Measurements from ENCODE around the gene ZNRF2. TPM values are rescaled to one million over a fixed set of nuclear protein-coding genes. Genes with fewer than 3 reads are reported as not detected.

Gene ZNRF2
- total and polyA plus RNA-seq, 2 experiments from 2014 or later, result 11.0 to 18.8 TPM

GRCh38 chr7:30313793-30314192, 29.4 kb downstream of the ZNRF2 start:
- H3K9me3 ChIP-seq (ENCODE audit: low read depth), result no peaks in the 10 kb centered on the region
- H3K4me2 ChIP-seq, result no peak overlapping the region
- H3K9me2 ChIP-seq (replicated peaks; ENCODE audit: insufficient read depth), result no peaks in the 10 kb centered on the region
- WGBS (ENCODE audit: low lambda C conversion rate, missing lambda C conversion rate), result 89% methylated on average over 5 of the region's 5 CpGs
- H3K4me1 ChIP-seq (ENCODE audit: insufficient read depth), result no peaks in the 10 kb centered on the region
- no peaks in the 10 kb centered on the region for H4K20me1 ChIP-seq (ENCODE audit: insufficient read depth, poor library complexity, severe bottlenecking)
- TF ChIP-seq CTCF (IDR thresholded peaks at IDR 0.05; ENCODE audit: poor library complexity) (no peak), EZH2phosphoT487 (IDR thresholded peaks at IDR 0.05; ENCODE audit: low read depth, severe bottlenecking, unreplicated experiment) (no peak), EZH2 (IDR thresholded peaks at IDR 0.05; ENCODE audit: borderline replicate concordance) (no peak)
- DNase-seq (ENCODE audit: low spot score), result no peak
- no peak overlapping the region for H3K4me3 ChIP-seq
- peaks cover 98% of the 10 kb centered on the region for H3K79me2 ChIP-seq
- H3K27me3 ChIP-seq, result no peaks in the 10 kb centered on the region
- H3K27ac ChIP-seq, result no peak overlapping the region
- no peak overlapping the region for H2AFZ ChIP-seq
- H3K36me3 ChIP-seq (replicated peaks; ENCODE audit: insufficient read depth, low read depth), result no peaks in the 10 kb centered on the region

- H3K4me1 ChIP-seq (ENCODE audit: insufficient read depth), result no peaks in the 10 kb centered on the region
- TF ChIP-seq CTCF (IDR thresholded peaks at IDR 0.05; ENCODE audit: poor library complexity) (no peak), EZH2phosphoT487 (IDR thresholded peaks at IDR 0.05; ENCODE audit: low read depth, severe bottlenecking, unreplicated experiment) (no peak), EZH2 (IDR thresholded peaks at IDR 0.05; ENCODE audit: borderline replicate concordance) (no peak)
- H4K20me1 ChIP-seq (ENCODE audit: insufficient read depth, poor library complexity, severe bottlenecking), result no peaks in the 10 kb centered on the region
- H3K9me3 ChIP-seq (ENCODE audit: low read depth), result no peaks in the 10 kb centered on the region
- peaks cover 98% of the 10 kb centered on the region for H3K79me2 ChIP-seq
- H3K36me3 ChIP-seq (replicated peaks; ENCODE audit: insufficient read depth, low read depth), result no peaks in the 10 kb centered on the region
- 60% methylated on average over 3 of the region's 3 CpGs for WGBS (ENCODE audit: low lambda C conversion rate, missing lambda C conversion rate)
- no peaks in the 10 kb centered on the region for H3K27me3 ChIP-seq
- H3K4me3 ChIP-seq, result no peak overlapping the region
- no peaks in the 10 kb centered on the region for H3K9me2 ChIP-seq (replicated peaks; ENCODE audit: insufficient read depth)
- H3K4me2 ChIP-seq, result no peak overlapping the region
- no peak overlapping the region for H3K27ac ChIP-seq
- H2AFZ ChIP-seq, result no peak overlapping the region
- no peak for DNase-seq (ENCODE audit: low spot score)
Measured at GRCh38 chr7:30315589-30315988, 31.2 kb downstream of the ZNRF2 start.

- Histone ChIP-seq H3K4me3 (no peak overlapping the region), H3K9me3 (ENCODE audit: low read depth) (no peaks in the 10 kb centered on the region), H3K79me2 (peaks cover 83% of the 10 kb centered on the region), H3K4me2 (no peak overlapping the region), H3K9me2 (replicated peaks; ENCODE audit: insufficient read depth) (no peaks in the 10 kb centered on the region), H3K4me1 (ENCODE audit: insufficient read depth) (peaks cover 7% of the 10 kb centered on the region), H2AFZ (no peak overlapping the region), H4K20me1 (ENCODE audit: insufficient read depth, poor library complexity, severe bottlenecking) (no peaks in the 10 kb centered on the region), H3K36me3 (replicated peaks; ENCODE audit: insufficient read depth, low read depth) (no peaks in the 10 kb centered on the region), H3K27me3 (no peaks in the 10 kb centered on the region), H3K27ac (no peak overlapping the region)
- WGBS (ENCODE audit: low lambda C conversion rate, missing lambda C conversion rate), result 90% methylated on average over 3 of the region's 3 CpGs
- TF ChIP-seq EZH2phosphoT487 (IDR thresholded peaks at IDR 0.05; ENCODE audit: low read depth, severe bottlenecking, unreplicated experiment) (no peak), EZH2 (IDR thresholded peaks at IDR 0.05; ENCODE audit: borderline replicate concordance) (no peak), CTCF (IDR thresholded peaks at IDR 0.05; ENCODE audit: poor library complexity) (no peak)
- DNase-seq (ENCODE audit: low spot score), result no peak
Measured at GRCh38 chr7:30320392-30320791, 36.0 kb downstream of the ZNRF2 start.
